ENCODE results near the gene MT1M. TPM values are rescaled to one million over a fixed set of nuclear protein-coding genes. Genes with fewer than 3 reads are reported as not detected.
"Not testable (repeated sequence)": the region's sequence is repeated elsewhere in the genome, so short reads cannot be mapped to it uniquely, and the experiment has no call there.

The MT1M gene
- polyA plus RNA-seq, 5 donors = 0.70 to 1.2 (median 0.87) TPM

- peak; percentile 90 to 91 for DNase-seq
Measured at GRCh38 chr16:56608043-56608875, 24.2 kb upstream of the MT1M start, which contains the start of gene MT2A. Gene MT2A, plus strand, starts transcription at chr16:56608584. Its CDS starts 72 bp downstream, at chr16:56608656.

GRCh38 chr16:56608876-56609462, 23.5 kb upstream of the MT1M start:
- no peak for DNase-seq

- peak; percentile 71 to 84 for DNase-seq
Measured at GRCh38 chr16:56609463-56609921, 23.0 kb upstream of the MT1M start.

DNA sequence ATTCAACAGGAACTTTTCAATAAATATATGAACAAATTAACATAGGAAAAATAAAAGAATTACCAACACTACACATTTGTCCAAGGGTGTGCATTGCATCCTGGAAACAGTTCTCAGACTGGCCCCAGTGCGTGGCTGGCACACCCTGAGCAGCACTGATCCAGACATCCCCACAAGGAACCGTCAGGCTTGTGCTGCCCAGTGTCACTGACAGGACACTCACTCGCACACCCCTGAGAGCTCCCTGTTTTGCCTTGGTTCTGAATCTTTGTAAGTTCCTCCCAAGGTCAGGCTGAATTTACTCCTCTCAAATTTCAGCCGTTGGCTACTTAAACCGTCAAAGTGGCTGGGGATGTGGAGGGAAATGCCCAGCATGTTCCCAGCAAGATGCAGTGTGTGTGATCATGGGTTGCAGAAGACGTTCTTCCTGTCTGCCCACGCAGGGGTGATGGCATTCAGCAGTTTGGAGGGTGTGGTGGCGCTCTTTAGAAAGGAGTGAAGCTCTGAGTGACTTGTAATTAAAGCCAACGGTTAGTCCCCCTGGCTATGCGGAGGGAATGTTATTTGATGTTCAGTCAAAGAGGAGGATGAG, 22.3 kb upstream of the MT1M start:
- DNase-seq = no peak

GRCh38 chr16:56610609-56611111, 21.8 kb upstream of the MT1M start:
- no peak for DNase-seq

- DNase-seq = no peak
Measured at GRCh38 chr16:56611281-56611833, 21.1 kb upstream of the MT1M start.

DNA sequence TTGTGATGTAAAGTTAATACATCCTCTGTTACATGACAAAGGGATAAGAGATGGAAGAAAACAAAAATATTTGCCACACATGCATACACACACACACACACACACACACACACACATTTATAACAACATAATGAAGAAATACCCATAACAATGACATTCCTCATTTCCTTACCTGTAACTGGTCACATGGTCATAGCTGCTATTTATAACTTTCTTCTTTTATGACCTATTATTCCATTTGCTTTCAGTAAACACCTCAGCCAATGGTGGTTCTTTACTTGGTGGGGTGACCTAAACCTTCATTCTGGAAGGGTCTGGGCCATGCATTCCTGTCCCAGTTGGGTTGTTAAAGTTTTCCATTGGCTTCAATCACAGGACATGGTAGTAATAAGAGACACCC, 18.8 kb upstream of the MT1M start:
- DNase-seq = no peak

GRCh38 chr16:56614549-56614991, 17.9 kb upstream of the MT1M start:
- DNase-seq = no peak

DNA sequence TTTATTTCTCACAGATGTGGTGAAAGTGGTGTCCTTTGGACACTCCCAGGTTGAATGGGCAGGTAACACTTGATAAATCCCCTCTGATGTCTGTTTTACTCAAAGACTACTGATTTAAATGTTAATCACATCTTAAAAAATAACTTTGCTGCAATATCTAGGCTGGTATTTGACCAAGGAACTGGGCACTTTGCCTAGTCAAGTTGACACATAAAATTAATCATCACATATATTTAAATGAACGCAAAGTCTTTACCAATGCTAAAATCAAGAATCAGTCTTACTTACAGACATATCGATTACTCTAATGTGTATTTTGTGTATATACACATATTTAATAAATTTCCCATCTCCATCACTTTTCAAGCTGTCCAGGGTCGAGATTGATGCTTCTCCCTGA, 17.1 kb upstream of the MT1M start:
- no peak for DNase-seq

- DNase-seq = no peak
Measured at GRCh38 chr16:56616608-56617211, 15.7 kb upstream of the MT1M start.

GRCh38 chr16:56617212-56618085, 15.0 kb upstream of the MT1M start:
- DNase-seq = peak; percentile 77 to 84

DNA sequence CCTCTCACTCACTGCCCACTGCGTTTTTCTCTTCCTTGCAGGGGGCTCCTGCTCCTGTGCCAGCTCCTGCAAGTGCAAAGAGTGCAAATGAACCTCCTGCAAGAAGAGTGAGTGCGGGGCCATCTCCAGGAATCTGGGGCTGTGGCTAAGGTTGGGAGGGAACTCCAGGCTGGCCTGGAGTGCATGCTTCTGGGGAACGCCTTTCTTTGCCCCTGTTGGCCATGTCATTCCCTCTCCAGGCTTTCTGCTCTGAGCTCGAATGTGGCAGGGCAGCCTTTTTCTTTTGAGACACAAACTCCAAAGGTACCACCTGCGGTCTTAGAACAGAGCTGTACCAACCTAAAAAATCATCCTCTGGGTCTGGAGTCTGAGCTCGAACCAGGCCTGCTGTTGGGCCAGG, 14.3 kb upstream of the MT1M start:
- DNase-seq = no peak

GRCh38 chr16:56620339-56620897, 12.0 kb upstream of the MT1M start:
- DNase-seq = no peak

DNA sequence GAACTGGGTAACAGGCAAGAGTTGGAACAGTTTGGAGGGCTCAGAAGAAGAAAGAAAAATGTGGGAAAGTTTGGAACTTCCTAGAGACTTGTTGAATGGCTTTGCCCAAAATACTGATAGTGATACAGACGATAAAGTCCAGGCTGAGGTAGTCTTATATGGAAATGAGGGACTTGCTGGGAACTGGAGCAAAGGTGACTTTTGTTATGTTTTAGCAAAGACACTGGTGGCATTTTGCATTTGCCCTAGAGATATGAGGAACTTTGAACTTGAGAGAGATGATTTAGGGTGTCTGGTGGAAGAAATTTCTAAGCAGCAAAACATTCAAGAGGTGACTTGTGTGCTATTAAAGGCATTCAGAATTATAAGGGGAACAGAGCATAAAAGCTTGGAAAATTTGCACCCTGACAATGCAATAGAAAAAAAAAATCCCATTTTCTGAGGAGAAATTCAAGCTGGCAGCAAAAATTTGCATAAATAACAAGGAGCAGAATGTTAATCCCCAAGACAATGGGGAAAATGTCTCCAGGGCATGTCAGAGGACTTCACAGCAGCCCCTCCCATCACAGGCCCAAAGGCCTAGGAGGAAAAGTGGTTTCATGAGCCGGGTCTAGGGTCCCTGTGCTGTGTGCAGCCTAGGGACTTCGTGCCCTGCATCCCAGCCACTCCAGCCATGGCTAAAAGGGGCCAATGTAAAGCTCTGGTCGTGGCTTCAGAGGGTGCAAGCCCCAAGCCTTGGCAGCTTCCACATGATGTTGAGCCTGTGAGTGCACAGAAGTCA, 10.6 kb upstream of the MT1M start:
- DNase-seq = not testable (repeated sequence)

DNA sequence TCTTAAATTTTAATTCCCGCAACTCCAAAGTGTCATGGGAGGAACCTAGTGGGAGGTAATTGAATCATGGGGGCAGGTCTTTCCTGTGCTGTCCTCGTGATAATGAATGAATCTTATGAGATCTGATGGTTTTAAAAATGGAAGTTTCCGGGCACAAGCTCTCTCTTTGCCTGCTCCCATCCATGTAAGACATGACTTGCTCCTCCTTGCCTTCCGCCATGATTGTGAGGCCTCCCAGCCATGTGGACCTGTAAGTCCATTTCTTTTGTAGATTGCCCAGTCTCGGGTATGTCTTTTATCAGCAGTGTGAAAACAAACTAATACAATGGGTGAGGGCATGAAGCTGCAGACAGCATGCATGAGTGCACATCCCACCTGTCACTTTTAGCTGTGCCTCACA, 9.3 kb upstream of the MT1M start:
- DNase-seq = not testable (repeated sequence)

GRCh38 chr16:56623637-56624036, 8.8 kb upstream of the MT1M start:
- no peak for DNase-seq

DNA sequence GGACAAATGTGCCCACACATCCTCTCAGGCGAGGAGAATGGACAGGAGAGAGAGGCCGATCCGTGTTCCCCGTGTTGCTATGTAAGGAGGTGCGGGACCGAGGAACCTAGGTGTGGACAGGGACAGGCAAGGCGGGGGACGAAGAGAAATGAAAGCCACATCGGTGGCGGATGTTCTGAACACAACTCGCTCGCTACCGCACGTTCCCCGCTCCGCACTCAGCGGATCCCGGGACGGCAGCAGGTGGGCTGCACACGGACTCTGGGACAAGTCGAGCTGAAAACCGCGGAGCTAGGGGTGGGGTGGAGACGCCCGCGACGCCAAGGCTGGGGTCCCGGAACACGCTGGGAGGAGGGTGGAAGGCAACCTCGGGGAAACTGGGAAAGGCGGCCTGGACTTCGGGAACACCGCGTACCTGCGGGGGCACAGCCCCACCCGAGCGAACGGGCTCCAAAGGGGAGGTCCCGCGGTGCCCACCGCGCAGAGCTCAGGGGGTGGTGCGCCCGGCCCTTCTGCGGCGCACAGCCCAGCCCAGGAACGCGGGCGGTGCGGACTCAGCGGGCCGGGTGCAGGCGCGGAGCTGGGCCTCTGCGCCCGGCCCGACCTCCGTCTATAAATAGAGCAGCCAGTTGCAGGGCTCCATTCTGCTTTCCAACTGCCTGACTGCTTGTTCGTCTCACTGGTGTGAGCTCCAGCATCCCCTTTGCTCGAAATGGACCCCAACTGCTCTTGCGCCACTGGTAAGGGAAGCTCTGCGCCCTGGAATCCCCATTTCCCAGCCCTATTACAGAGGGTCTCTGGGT, 7.1 kb upstream of the MT1M start, which contains the start of gene MT1E:
Gene MT1E, plus strand, starts transcription at position 642 of the 803 bp plus-strand sequence. Its CDS starts 71 bp downstream, at position 713.
- no peak for DNase-seq

- DNase-seq = no peak
Measured at GRCh38 chr16:56625943-56626654, 6.4 kb upstream of the MT1M start.

Data from right lung (tissue), 5 donors.